H1 (cell line): ENCODE measurements around the gene TMEM154. TPM values are rescaled to one million over a fixed set of nuclear protein-coding genes. Genes with fewer than 3 reads are reported as not detected.

ENCODE experiments used
- CTCF ChIA-PET: fragments of 300-600 bp; sonication (Branson Sonifier 250); formaldehyde crosslinking; loops from one replicate; lab custom pipeline; 2021; ENCODE audit not compliant: partially characterized antibody; lab: Charles Lee
- POLR2A ChIA-PET: fragments of 300-600 bp; sonication (Branson Sonifier 250); formaldehyde crosslinking; loops from one replicate; lab custom pipeline; 2021; ENCODE audit warnings: inconsistent platforms; ENCODE audit not compliant: partially characterized antibody; lab: Charles Lee
- DNase-seq, 2 experiments: peaks; one replicate each; pipeline versions ENCODE4 v3.0.0 to v3.0.0-alpha.2; 2010 to 2022; ENCODE audit warnings: low spot score in 2 of 2, low read depth in 1 of 2, mixed read lengths in 1 of 2
- FAIRE-seq: peaks from 2 replicates; lab custom pipeline; 2011; peaks lifted over from hg19 to GRCh38; lab: Jason Lieb, UNC
- H2AFZ ChIP-seq: 2 replicates; pipeline ENCODE4 v1.8.1; 2012; ENCODE audit warnings: low read length, inconsistent platforms
- H2AK5ac ChIP-seq: 2 replicates; pipeline ENCODE4 v1.6.1; 2013; ENCODE audit warnings: low read depth, low read length
- H2BK120ac ChIP-seq: replicated peaks from 2 replicates; pipeline ENCODE3; 2013; ENCODE audit warnings: low read depth, low read length, inconsistent platforms
- H2BK12ac ChIP-seq: 2 replicates; pipeline ENCODE4 v1.6.1; 2013; ENCODE audit warnings: low read depth, low read length
- H2BK15ac ChIP-seq: 2 replicates; pipeline ENCODE4 v1.6.1; 2013; ENCODE audit warnings: low read length
- H2BK20ac ChIP-seq: 2 replicates; pipeline ENCODE4 v1.6.1; 2013; ENCODE audit warnings: low read length
- H2BK5ac ChIP-seq: 2 replicates; pipeline ENCODE4 v1.6.1; 2013; ENCODE audit warnings: low read depth, low read length
- H3K14ac ChIP-seq: 2 replicates; pipeline ENCODE4 v1.6.1; 2013; ENCODE audit warnings: inconsistent platforms; ENCODE audit not compliant: insufficient read length
- H3K18ac ChIP-seq: 2 replicates; pipeline ENCODE4 v1.6.1; 2013; ENCODE audit warnings: low read length; ENCODE audit errors: extremely low read depth
- H3K23ac ChIP-seq: 2 replicates; pipeline ENCODE4 v1.6.1; 2013; ENCODE audit warnings: inconsistent platforms; ENCODE audit not compliant: insufficient read length
- H3K23me2 ChIP-seq: 2 replicates; pipeline ENCODE4 v1.6.1; 2013; ENCODE audit warnings: low read depth, low read length
- H3K27ac ChIP-seq: 2 replicates; pipeline ENCODE4 v1.6.1; 2011; ENCODE audit warnings: low read depth, low read length, inconsistent platforms
- H3K27me3 ChIP-seq, 4 experiments: replicated peaks in 1 of 4; 1 replicate in 1 of 4; 2 replicates in 3 of 4; pipeline versions ENCODE4 v1.6.1 to v1.8.1; 2011 to 2013; ENCODE audit warnings: low read length in 3 of 4, mild to moderate bottlenecking in 3 of 4, inconsistent platforms in 2 of 4, mixed read lengths in 2 of 4, moderate library complexity in 1 of 4; ENCODE audit not compliant: control insufficient read depth in 3 of 4, insufficient read depth in 3 of 4; ENCODE audit errors: extremely low read depth in 1 of 4
- H3K36me3 ChIP-seq, 4 experiments: 2 replicates each; pipeline versions ENCODE4 v1.6.1 to v1.8.1; 2011 to 2013; ENCODE audit warnings: mild to moderate bottlenecking in 4 of 4, low read length in 3 of 4, moderate library complexity in 2 of 4, control low read depth in 1 of 4, inconsistent platforms in 1 of 4; ENCODE audit not compliant: insufficient read depth in 4 of 4, control insufficient read depth in 2 of 4
- H3K4ac ChIP-seq: replicated peaks from 2 replicates; pipeline ENCODE3; 2013; ENCODE audit warnings: low read length, low read depth, mixed read lengths, inconsistent platforms; ENCODE audit not compliant: insufficient read length
- H3K4me1 ChIP-seq, 4 experiments: replicated peaks in 1 of 4; 1 replicate in 1 of 4; 2 replicates in 3 of 4; pipeline versions ENCODE4 v1.6.1 to v1.8.1; 2011 to 2013; ENCODE audit warnings: low read length in 3 of 4, inconsistent platforms in 2 of 4, mixed read lengths in 1 of 4; ENCODE audit not compliant: insufficient read depth in 4 of 4, control insufficient read depth in 3 of 4
- H3K4me2 ChIP-seq, 2 experiments: 2 replicates each; pipeline versions ENCODE4 v1.6.1 to v1.8.1; 2011 to 2013; ENCODE audit warnings: low read depth in 2 of 2, low read length in 2 of 2, control low read depth in 1 of 2, inconsistent platforms in 1 of 2, mild to moderate bottlenecking in 1 of 2; ENCODE audit not compliant: insufficient read depth in 1 of 2
- H3K4me3 ChIP-seq, 4 experiments: fragments of 200-600, 300-600 bp in 1 of 4; sonication (generic), shearing (Covaris generic), sonication (Bioruptor Twin) in 1 of 4; 2 replicates each; pipeline versions ENCODE4 v1.5.1 to v1.8.1; 2011 to 2016; ENCODE audit warnings: low read length in 4 of 4, low read depth in 3 of 4, control low read depth in 2 of 4, inconsistent platforms in 2 of 4, mild to moderate bottlenecking in 2 of 4, mixed read lengths in 1 of 4, moderate library complexity in 1 of 4; ENCODE audit not compliant: insufficient read depth in 2 of 4; ENCODE audit errors: extremely low read depth in 1 of 4
- H3K56ac ChIP-seq: replicated peaks from 2 replicates; pipeline ENCODE3; 2013; ENCODE audit warnings: low read depth, mild to moderate bottlenecking, mixed read lengths, low read length, inconsistent platforms; ENCODE audit not compliant: insufficient read length
- H3K79me1 ChIP-seq: 2 replicates; pipeline ENCODE4 v1.6.1; 2013; ENCODE audit warnings: low read depth, low read length, control low read depth
- H3K79me2 ChIP-seq, 2 experiments: 2 replicates each; pipeline versions ENCODE4 v1.6.1 to v1.8.1; 2012 to 2013; ENCODE audit warnings: low read length in 2 of 2, mild to moderate bottlenecking in 2 of 2, inconsistent platforms in 1 of 2; ENCODE audit not compliant: insufficient read depth in 2 of 2, control insufficient read depth in 1 of 2
- H3K9ac ChIP-seq, 4 experiments: replicated peaks in 1 of 4; 1 replicate in 1 of 4; 2 replicates in 3 of 4; pipeline versions ENCODE4 v1.6.1 to v1.8.1; 2011 to 2013; ENCODE audit warnings: low read depth in 3 of 4, low read length in 3 of 4, control low read depth in 2 of 4, mild to moderate bottlenecking in 2 of 4, moderate library complexity in 2 of 4, inconsistent platforms in 1 of 4; ENCODE audit errors: extremely low read depth in 1 of 4
- H3K9me3 ChIP-seq, 2 experiments: 2 replicates each; pipeline versions ENCODE4 v1.6.1 to v1.8.1; 2012 to 2013; ENCODE audit warnings: mild to moderate bottlenecking in 2 of 2, moderate library complexity in 2 of 2, control low read depth in 1 of 2, inconsistent platforms in 1 of 2, low read depth in 1 of 2, low read length in 1 of 2, mixed read lengths in 1 of 2; ENCODE audit not compliant: insufficient read depth in 2 of 2
- H4K20me1 ChIP-seq, 2 experiments: replicated peaks in 1 of 2; 2 replicates each; pipeline versions ENCODE3 to v1.8.1; 2011 to 2013; ENCODE audit warnings: inconsistent platforms in 2 of 2, low read length in 2 of 2, mild to moderate bottlenecking in 1 of 2; ENCODE audit not compliant: insufficient read depth in 2 of 2, control insufficient read depth in 1 of 2
- H4K5ac ChIP-seq: 2 replicates; pipeline ENCODE4 v1.6.1; 2013; ENCODE audit warnings: low read length, low read depth, mixed read lengths, inconsistent platforms; ENCODE audit not compliant: insufficient read length
- H4K8ac ChIP-seq: 2 replicates; pipeline ENCODE4 v1.8.0; 2013; ENCODE audit warnings: mild to moderate bottlenecking, moderate library complexity, low read length, inconsistent platforms; ENCODE audit not compliant: insufficient read depth; ENCODE audit errors: extremely low read depth
- H4K91ac ChIP-seq: replicated peaks from 2 replicates; pipeline ENCODE3; 2013; ENCODE audit warnings: low read length, mixed read lengths, inconsistent platforms; ENCODE audit not compliant: insufficient read length
- BRCA1 ChIP-seq: IDR thresholded peaks from 2 replicates; pipeline ENCODE4 v1.6.1; 2012; ENCODE audit warnings: low read depth, low read length, improper control_type of control experiment
- CEBPB ChIP-seq: IDR thresholded peaks from 2 replicates; pipeline ENCODE4 v1.6.1; 2012; ENCODE audit warnings: low read depth, low read length
- EGR1 ChIP-seq: IDR thresholded peaks from 2 replicates; pipeline ENCODE4 v1.6.1; 2011; ENCODE audit warnings: low read depth, low read length, borderline replicate concordance
- RFX5 ChIP-seq: IDR thresholded peaks from 2 replicates; pipeline ENCODE4 v1.6.1; 2011; ENCODE audit warnings: low read depth, low read length, improper control_type of control experiment, borderline replicate concordance
- WGBS, 2 experiments: shearing (Covaris generic) in 1 of 2; methylation state at CpG; one replicate each; pipeline versions ENCODE4 v1.1.6 to v1.1.7; 2013 to 2015; ENCODE audit warnings: low lambda C conversion rate in 2 of 2, mixed read lengths in 2 of 2, inconsistent platforms in 1 of 2, low coverage in 1 of 2, missing lambda C conversion rate in 1 of 2; ENCODE audit not compliant: insufficient replicate concordance in 2 of 2, insufficient coverage in 1 of 2, insufficient read length in 1 of 2; ENCODE audit errors: extremely low coverage in 1 of 2, missing lambda C conversion rate in 1 of 2; 5-methylcytosine and 5-hydroxymethylcytosine counted together
- polyA plus RNA-seq, 7 experiments: library from polyadenylated mRNA; depleted of rRNA in 3 of 7; stranded (reverse) in 5 of 7; unstranded in 2 of 7; fragments of >200 nt in 5 of 7; fragments of 200-250 nt in 2 of 7; gene quantifications; 1 replicate in 5 of 7; 2 replicates in 1 of 7; 4 replicates in 1 of 7; pipeline versions ENCODE4 v1.2.1 to v1.2.3, GENCODE V29; 2011 to 2013; ENCODE audit warnings: missing spikeins in 2 of 7, mixed read lengths in 2 of 7
- total RNA-seq: library from RNA; stranded (reverse); fragmentation: NEBNext Ultra II Directional; extraction: Animal tissue kit (Norgen Biotek cat#: 25700); gene quantifications from 2 replicates; pipeline ENCODE4 v1.2.1, GENCODE V29; 2021

The TMEM154 gene
- total and polyA plus RNA-seq, 2 of the 8 experiments (the other 6 are each of a cell fraction or from before 2014, with no cell fraction given) = 0.33 to 1.2 TPM

GRCh38 chr4:152573861-152574260 lies 105.9 kb downstream of the TMEM154 start:
- Histone ChIP-seq H3K18ac (no peak overlapping the region), H3K23ac (no peak overlapping the region), H3K4ac (no peak overlapping the region), H3K27me3 (no peaks in the 10 kb centered on the region), H3K4me2 (no peak overlapping the region), H3K4me3 (no peak overlapping the region), H3K79me1 (no peaks in the 10 kb centered on the region), H2BK12ac (no peak overlapping the region), H4K8ac (no peak overlapping the region), H3K9me3 (no peaks in the 10 kb centered on the region), H2BK15ac (no peak overlapping the region), H2BK120ac (no peak overlapping the region), H2BK20ac (no peak overlapping the region), H2AK5ac (no peak overlapping the region), H3K56ac (no peak overlapping the region), H4K20me1 (no peaks in the 10 kb centered on the region), H2BK5ac (no peak overlapping the region), H3K23me2 (no peaks in the 10 kb centered on the region), H3K27ac (no peak overlapping the region), H4K5ac (no peak overlapping the region), H4K91ac (no peak overlapping the region), H3K9ac (no peak overlapping the region), H3K36me3 (no peaks in the 10 kb centered on the region), H3K14ac (no peak overlapping the region), H3K79me2 (no peaks in the 10 kb centered on the region), H2AFZ (no peak overlapping the region), H3K4me1 (no peaks in the 10 kb centered on the region)
- CTCF ChIA-PET = interaction anchor here (1.6 to 1.9 kb wide), 2 partner anchors 8 to 62 kb away, joined by 4 to 6 read pairs; no protein-coding TSS in a partner anchor
- DNase-seq = no peak
- no peak for TF ChIP-seq CEBPB
- no peak for TF ChIP-seq BRCA1
- no peak for TF ChIP-seq RFX5
- TF ChIP-seq EGR1 = no peak
- WGBS, 2 experiments = 97% methylated on average over 2 of the region's 2 CpGs; no CpG with 5 or more reads in 1 of the 2 experiments
- FAIRE-seq = no peak
- POLR2A ChIA-PET = no interaction called here
